ENCODE data around the gene ACOT8. TPM values are rescaled to one million over a fixed set of nuclear protein-coding genes. Genes with fewer than 3 reads are reported as not detected.

ACOT8 gene
- polyA plus RNA-seq, 2 of the 4 experiments (the other 2 are of a cell fraction), result 14.0 to 18.5 TPM

DNA sequence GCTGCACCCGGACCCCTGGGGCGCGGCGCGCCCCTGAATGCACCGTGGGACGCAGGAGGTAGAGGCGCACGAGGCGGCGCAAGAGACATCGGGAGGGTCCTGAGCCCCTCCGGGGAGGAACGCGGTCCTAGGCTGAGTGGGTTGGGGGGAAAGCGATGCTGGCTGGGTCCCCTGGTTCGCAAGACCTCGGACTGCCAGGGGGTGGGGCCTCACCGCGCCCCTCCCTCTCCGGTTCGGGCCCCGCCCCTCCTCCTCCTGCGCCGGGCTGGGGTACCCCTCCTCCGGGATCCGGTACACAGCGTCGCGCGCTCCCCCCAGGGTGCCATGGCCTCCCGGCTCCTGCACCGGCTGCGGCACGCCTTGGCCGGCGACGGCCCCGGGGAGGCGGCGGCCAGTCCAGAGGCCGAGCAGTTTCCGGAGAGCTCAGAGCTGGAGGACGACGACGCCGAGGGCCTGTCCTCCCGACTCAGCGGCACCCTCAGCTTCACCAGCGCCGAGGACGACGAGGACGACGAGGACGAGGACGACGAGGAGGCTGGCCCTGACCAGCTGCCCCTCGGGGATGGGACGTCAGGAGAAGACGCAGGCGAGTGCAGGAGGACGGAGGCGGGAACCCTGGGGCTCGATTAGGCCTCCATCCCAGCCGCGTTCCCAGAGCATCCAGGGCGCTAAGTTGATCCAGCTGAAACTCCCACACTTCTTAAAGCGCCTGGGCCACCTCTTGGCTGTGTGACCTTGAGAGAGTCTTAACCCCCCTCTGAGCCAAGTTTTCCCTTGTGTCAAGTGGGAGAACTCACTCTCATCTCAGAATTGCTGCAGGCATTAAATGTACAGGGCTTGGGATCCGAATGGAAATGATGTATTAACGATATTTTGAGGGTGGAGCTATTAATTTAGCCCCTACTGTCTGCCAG, 23.1 kb downstream of the ACOT8 start:
- peak; percentile 66 to 75 for DNase-seq (ENCODE audit: low read depth in 1 of 2, low spot score in 1 of 2)
- ATAC-seq, result peak; percentile 86 to 90
- peak overlapping the region; percentile 73 for H3K4me3 ChIP-seq
- FAIRE-seq, result no peak
- 43% methylated on average over 9 of the region's 71 CpGs for WGBS (ENCODE audit: missing lambda C conversion rate)
- peak overlapping the region; percentile 81 for H3K4me2 ChIP-seq
- ChIA-PET CTCF (interaction anchor here (0.7 to 2.1 kb wide), 9 partner anchors 9 to 138 kb away, joined by 3 to 8 read pairs (median 3); partner anchors contain the start of gene ZNF335), POLR2A (interaction anchor here (0.5 to 2.2 kb wide), 9 partner anchors 10 to 141 kb away, joined by 3 to 12 read pairs (median 3); partner anchors contain the start of genes CTSA, DNTTIP1, NEURL2 and PCIF1)
- H3K9me3 ChIP-seq, result no peaks in the 10 kb centered on the region
- peak overlapping the region; percentile 87 to 93 for H3K27ac ChIP-seq
- peaks cover 17% of the 10 kb centered on the region; the same call in 2 of the 3 replicates for H3K4me1 ChIP-seq
- TF ChIP-seq, protein P1, sequence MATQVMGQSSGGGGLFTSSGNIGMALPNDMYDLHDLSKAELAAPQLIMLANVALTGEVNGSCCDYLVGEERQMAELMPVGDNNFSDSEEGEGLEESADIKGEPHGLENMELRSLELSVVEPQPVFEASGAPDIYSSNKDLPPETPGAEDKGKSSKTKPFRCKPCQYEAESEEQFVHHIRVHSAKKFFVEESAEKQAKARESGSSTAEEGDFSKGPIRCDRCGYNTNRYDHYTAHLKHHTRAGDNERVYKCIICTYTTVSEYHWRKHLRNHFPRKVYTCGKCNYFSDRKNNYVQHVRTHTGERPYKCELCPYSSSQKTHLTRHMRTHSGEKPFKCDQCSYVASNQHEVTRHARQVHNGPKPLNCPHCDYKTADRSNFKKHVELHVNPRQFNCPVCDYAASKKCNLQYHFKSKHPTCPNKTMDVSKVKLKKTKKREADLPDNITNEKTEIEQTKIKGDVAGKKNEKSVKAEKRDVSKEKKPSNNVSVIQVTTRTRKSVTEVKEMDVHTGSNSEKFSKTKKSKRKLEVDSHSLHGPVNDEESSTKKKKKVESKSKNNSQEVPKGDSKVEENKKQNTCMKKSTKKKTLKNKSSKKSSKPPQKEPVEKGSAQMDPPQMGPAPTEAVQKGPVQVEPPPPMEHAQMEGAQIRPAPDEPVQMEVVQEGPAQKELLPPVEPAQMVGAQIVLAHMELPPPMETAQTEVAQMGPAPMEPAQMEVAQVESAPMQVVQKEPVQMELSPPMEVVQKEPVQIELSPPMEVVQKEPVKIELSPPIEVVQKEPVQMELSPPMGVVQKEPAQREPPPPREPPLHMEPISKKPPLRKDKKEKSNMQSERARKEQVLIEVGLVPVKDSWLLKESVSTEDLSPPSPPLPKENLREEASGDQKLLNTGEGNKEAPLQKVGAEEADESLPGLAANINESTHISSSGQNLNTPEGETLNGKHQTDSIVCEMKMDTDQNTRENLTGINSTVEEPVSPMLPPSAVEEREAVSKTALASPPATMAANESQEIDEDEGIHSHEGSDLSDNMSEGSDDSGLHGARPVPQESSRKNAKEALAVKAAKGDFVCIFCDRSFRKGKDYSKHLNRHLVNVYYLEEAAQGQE (IDR thresholded peaks at IDR 0.05), result 0 out of 2 replicates have a peak, but pooled peaks have one; percentile 6
- TF ChIP-seq JUNB (IDR thresholded peaks at IDR 0.05) (no peak), HMGXB4 (CRISPR knock-in tag; IDR thresholded peaks at IDR 0.05; ENCODE audit: borderline replicate concordance) (no peak), PHF8 (IDR thresholded peaks at IDR 0.05; ENCODE audit: borderline replicate concordance, low read depth) (peak; percentile 83), POLR2A (IDR thresholded peaks at IDR 0.05; ENCODE audit: low read length) (peak; percentile 68), MAFK (IDR thresholded peaks at IDR 0.05; ENCODE audit: partially characterized antibody) (no peak), RNF2 (IDR thresholded peaks at IDR 0.05; ENCODE audit: borderline replicate concordance, low read depth) (no peak), NR3C1 (IDR thresholded peaks at IDR 0.05) (no peak), FOXS1 (CRISPR knock-in tag; IDR thresholded peaks at IDR 0.05) (no peak), KDM5A (IDR thresholded peaks at IDR 0.05) (no peak), GATA3 (IDR thresholded peaks at IDR 0.05; ENCODE audit: borderline replicate concordance) (no peak), JUN (IDR thresholded peaks at IDR 0.05) (peak; percentile 65 to 81; a peak in 3 of 5 replicates), HDAC2 (IDR thresholded peaks at IDR 0.05) (no peak), E2F6 (IDR thresholded peaks at IDR 0.05; ENCODE audit: borderline replicate concordance, low read depth) (peak; percentile 95)
- TF ChIP-seq, protein P2, sequence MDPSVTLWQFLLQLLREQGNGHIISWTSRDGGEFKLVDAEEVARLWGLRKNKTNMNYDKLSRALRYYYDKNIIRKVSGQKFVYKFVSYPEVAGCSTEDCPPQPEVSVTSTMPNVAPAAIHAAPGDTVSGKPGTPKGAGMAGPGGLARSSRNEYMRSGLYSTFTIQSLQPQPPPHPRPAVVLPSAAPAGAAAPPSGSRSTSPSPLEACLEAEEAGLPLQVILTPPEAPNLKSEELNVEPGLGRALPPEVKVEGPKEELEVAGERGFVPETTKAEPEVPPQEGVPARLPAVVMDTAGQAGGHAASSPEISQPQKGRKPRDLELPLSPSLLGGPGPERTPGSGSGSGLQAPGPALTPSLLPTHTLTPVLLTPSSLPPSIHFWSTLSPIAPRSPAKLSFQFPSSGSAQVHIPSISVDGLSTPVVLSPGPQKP (IDR thresholded peaks at IDR 0.05; ENCODE audit: low read depth, low read length), result no peak
- TF ChIP-seq, protein P3, sequence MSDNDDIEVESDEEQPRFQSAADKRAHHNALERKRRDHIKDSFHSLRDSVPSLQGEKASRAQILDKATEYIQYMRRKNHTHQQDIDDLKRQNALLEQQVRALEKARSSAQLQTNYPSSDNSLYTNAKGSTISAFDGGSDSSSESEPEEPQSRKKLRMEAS (IDR thresholded peaks at IDR 0.05), result peak; percentile 81
- TF ChIP-seq, protein P4, sequence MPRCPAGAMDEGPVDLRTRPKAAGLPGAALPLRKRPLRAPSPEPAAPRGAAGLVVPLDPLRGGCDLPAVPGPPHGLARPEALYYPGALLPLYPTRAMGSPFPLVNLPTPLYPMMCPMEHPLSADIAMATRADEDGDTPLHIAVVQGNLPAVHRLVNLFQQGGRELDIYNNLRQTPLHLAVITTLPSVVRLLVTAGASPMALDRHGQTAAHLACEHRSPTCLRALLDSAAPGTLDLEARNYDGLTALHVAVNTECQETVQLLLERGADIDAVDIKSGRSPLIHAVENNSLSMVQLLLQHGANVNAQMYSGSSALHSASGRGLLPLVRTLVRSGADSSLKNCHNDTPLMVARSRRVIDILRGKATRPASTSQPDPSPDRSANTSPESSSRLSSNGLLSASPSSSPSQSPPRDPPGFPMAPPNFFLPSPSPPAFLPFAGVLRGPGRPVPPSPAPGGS (IDR thresholded peaks at IDR 0.05), result 0 out of 3 replicates have a peak, but pooled peaks have one; percentile 57

Data from A549 (cell line).